Measurements from ENCODE around the gene MMP20.

Gene MMP20

DNA sequence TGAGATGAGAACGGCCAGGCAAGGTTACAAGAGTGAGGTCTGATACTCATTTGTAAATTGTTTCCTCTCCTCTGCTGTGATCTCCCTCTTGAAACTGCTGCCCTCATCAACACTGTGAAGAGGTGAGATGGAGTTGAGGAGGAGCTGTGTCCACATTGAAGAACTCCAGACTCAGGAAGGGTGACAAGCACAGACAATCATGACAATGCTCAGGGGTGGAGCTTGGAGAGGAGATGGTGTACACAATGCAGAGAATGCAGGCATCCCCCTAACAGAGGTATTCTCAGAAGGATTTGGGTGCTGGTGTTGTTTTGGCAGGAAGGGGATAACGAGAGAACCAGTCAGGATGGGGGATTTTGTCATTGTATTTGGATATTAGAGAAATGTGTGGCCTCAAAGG lies 73.1 kb downstream of the MMP20 start:
- no peak for DNase-seq

DNA sequence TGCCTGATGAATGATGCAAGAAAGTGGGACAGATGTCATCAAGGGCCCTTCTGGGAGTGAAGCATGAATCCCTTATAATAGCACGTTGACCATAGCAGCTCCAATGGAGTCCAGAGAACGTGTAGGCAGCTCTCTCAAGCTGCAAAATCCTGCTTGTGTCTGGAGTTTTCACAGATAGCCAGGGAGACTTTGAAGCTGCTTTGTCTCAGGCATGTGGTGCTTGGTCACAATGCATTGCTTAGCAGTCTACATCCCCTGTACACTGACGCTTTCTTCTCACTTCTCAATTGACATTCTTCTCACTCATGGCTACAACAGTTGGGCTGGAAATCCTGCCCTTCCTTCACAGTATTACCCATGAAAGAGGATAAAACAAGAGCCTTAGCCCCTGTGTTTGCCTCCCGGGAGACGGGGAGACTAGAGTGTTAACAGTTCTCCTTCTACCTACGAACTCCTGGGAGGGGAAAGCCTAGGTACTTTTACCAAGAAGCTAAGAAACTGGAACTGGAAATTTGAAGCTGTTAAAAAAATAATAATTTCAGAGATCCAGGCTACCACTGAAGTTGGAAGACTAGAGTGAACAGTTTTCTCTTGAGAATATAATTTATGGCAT lies 73.9 kb downstream of the MMP20 start:
- no peak for DNase-seq

DNA sequence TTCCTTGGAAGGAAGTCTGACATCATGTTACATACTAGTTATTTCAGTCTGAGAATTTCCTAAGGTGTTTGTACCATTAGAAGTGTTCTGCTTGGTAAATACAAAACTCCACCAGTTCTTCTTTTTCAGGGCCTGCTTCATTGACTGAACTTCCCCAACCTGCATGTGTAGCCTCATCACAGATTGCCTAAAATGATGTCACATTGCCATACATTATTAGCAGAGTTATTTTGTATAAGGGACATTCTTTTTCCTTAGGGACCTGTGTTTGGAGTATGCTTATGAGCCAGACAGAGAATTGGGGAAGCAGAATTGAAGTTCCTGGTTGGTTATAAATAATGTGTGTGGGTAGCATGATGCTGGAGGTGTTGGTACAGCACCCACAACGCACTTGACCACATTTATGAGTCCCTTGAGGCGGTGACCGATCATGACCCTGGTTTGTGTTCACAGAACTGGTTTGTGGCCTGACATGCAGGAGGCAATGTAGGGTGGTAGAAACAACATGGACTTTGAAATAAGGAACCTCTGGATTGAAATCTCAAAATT lies 78.1 kb downstream of the MMP20 start:
- no peak for DNase-seq

DNA sequence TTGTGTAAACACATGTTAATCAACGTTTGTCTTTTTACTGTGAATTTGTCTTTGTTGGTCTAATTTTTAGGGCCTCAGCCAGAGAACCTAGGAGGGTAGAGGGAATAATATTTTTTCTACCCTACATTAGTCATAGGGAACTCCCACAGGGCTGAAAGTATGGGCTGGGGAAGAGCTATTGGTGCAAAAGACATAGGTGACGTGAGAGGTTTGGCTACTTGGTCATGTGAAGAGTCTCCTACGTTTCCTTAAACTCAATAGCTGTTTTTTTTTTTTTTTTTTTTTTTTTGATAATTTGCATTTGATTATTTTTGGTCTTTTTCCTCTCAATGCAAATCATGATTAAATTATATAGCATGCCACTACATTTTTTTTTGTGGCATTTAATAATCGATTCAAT lies 78.7 kb downstream of the MMP20 start:
- no peak for DNase-seq

DNA sequence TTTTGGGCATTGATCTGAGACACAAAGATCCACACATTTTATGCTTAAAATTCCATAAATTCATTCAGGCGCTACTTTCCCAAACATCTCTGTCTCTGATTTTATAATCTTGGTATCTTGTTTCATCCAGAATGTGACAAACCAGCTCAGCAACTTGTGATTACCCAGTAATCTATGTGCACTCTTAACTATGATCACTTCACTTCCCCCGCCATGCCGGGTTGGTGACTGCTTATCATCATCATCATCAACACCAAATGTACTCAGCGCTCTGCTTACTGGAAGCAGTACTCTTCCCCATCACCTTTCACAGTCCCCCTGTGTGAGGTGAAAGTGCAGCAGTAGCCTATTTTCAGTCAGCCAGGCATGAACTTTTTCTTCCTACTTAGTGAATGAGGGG lies 79.4 kb downstream of the MMP20 start:
- DNase-seq, result no peak

DNA sequence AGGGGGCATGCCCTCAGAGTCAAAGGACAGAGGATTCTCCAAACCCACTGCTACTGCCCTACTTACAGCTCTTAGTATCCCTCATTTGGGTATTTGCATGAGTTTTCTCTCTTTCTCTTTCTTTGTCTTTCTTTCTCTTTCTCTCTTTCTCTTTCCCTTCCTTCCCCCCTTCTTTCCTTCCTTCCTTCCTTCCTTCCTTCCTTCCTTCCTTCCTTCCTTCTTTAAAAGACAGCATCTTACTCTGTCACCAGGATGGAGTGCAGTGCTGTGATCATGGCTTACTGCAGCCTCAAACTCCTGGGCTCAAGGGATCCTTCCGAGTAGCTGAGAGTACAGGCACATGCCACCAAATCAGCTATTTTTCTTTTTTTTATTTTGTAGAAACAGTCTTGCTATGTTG lies 80.5 kb downstream of the MMP20 start:
- no peak for DNase-seq

DNA sequence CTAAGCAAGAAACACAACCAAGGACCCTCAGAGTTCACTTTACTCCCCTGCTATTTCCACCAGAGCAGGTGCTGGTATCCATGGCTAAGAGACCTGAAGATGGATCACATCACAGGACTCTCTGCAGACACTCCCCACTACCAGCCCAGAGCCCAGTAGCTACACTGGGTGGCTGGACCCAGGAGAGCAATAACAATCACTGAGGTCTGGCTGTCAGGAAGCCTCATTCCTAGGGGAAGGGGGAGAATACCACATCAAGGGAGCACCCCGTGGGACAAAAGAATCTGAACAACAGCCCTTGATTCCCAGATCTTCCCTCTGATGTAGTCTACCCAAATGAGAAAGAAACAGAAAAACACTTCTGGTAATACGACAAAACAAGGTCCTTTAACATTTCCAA lies 85.6 kb downstream of the MMP20 start:
- DNase-seq, result no peak

DNA sequence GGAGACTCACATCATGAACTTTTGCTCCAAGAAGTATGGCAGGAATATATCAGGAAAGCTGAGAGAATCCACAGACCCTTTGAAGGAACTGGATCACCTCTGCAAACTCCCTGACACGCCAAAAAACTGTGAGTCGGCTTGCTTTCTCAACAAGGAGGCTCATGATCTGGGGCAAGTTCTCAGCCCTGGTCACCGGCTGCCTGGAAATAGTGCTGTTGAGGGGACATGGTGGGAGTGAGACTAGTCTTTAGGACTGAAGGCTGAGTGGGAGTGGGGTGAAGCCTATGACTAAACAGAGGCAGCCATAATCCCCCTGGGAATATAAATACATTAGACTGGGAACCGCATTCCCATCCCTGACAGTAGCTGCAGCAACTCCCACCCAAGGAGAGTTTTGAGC lies 86.2 kb downstream of the MMP20 start:
- DNase-seq, result no peak

DNA sequence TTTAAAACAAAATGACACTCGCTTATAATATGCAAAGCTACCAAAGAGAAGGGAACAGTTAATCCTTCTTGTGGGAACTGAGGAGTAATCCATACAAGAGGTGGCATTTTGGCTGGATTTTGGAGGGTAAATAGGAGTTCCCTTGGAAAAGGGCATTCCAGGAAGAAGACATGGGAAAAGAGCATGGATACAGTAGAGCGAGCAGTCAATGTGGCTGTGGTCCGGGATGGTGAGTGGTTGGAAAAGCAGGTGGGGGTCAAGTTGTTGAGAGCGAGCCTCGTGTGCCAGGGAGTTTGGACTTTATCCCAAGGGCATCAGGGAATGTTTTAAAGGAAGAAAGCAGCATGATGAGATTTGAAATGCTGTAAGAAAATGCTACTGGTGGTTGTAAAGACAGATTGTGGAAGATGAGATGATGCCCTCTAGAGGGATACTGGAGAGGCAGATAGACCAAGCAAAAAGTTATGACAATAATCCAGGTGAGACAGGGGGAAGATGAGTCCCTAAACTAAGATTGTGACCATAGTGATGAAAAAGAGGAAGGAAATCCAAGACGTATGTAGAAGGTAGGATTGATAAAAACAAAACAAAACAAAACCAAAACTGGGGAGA lies 90.8 kb downstream of the MMP20 start:
- DNase-seq, result no peak

DNA sequence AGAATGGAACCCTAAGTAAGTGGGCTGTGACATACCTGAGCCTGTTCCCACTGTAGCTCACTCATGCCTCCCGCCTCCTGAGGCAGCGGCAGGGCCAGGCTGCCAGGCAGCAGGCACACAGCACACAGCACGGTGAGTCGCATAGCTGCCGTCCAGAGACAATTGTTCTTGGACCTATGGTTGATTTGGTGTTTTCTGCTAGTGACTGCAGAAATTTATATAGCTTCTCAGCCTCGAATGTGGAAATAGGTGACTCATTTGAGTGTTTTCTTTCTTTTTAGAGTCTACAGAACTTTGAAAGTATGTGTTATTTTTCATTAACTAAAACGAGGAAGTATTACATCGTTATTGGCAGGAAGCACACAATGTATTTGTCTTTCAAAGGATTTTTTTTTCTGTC lies 94.6 kb downstream of the MMP20 start, which contains the start of gene MMP7:
MMP7 (minus strand) TSS at position 190 of the 400 bp plus-strand sequence; CDS start at position 143, 47 bp downstream.
- DNase-seq, result no peak

DNA sequence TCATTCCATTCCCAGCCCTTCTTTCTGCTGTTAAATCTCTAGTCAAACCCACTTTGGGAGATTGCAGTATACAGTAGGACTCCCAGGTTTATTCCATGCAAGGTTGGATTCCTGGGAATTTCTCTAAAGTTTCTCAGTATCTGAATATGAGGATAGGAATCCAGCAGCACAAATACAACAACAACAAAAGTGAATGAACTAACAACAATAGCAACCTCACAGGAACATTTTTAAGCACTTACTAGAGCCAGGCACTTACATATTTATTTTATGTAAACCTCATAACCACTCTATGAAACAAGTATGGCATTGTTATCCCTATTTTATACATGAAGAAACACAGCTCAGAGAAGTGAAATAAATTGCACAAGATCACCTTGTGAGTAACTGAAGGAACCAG lies 96.5 kb downstream of the MMP20 start:
- no peak for DNase-seq

DNA sequence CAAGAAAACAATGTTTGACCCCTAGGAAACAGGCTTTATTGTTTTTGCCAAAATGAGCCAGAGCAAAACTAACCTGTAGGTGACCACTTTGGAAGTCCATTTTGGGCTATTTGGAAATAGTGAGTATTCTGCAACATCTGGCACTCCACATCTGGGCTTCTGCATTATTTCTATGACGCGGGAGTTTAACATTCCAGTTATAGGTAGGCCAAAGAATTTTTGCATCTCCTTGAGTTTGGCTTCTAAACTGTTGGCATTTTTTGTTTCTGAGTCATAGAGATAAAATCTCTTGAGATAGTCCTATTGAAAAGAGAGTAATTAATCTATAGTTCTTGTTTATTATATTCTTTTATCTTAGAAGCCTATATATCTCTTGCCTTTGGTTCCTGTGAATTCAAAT lies 97.4 kb downstream of the MMP20 start:
- DNase-seq, result no peak

DNA sequence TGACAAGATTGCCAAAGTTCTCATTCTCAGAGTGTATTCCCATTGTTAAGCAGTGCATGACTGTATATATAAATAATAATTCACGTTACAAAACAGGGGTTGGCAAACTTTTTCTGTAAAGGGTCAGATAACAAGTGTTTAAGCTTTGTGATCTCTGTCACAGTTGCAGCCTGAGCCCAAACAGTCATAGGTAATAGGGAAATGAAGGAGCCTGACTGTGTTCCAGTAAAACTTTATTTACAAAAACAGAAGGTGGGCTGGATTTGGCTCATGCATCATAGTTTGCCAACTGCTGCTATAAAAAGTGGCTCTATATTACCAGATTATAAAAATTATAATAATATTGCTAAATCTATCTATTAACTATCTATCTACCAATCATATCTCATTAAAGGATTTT lies 98.1 kb downstream of the MMP20 start:
- no peak for DNase-seq
